Ishikawa (cell line): Measurements from ENCODE around the gene CIPC.

Experiments
- CEBPB ChIP-seq: IDR thresholded peaks from 2 replicates; pipeline ENCODE4 v1.6.1; 2012
- CREB1 ChIP-seq: IDR thresholded peaks from 2 replicates; pipeline ENCODE4 v1.6.1; 2012; ENCODE audit warnings: low read depth
- EGR1 ChIP-seq: IDR thresholded peaks from 2 replicates; pipeline ENCODE4 v1.6.1; 2012
- EP300 ChIP-seq: IDR thresholded peaks from 2 replicates; pipeline ENCODE4 v1.6.1; 2012; ENCODE audit warnings: borderline replicate concordance
- FOXM1 ChIP-seq: IDR thresholded peaks from 2 replicates; pipeline ENCODE4 v1.6.1; 2012; ENCODE audit warnings: low read depth, borderline replicate concordance
- MAX ChIP-seq: IDR thresholded peaks from 2 replicates; pipeline ENCODE4 v1.6.1; 2012
- NFIC ChIP-seq: IDR thresholded peaks from 2 replicates; pipeline ENCODE4 v1.6.1; 2012
- RAD21 ChIP-seq: IDR thresholded peaks from 2 replicates; pipeline ENCODE4 v1.6.1; 2012; ENCODE audit warnings: low read depth
- REST ChIP-seq: IDR thresholded peaks from 2 replicates; pipeline ENCODE4 v1.6.1; 2012; ENCODE audit warnings: low read depth, mild to moderate bottlenecking
- TAF1 ChIP-seq: IDR thresholded peaks from 2 replicates; pipeline ENCODE4 v1.6.1; 2012; ENCODE audit warnings: low read depth, mild to moderate bottlenecking
- TCF12 ChIP-seq: IDR thresholded peaks from 2 replicates; pipeline ENCODE4 v1.6.1; 2012; ENCODE audit warnings: low read depth
- TEAD4 ChIP-seq: IDR thresholded peaks from 2 replicates; pipeline ENCODE4 v1.6.1; 2012
- USF1 ChIP-seq: IDR thresholded peaks from 2 replicates; pipeline ENCODE4 v1.6.1; 2012
- YY1 ChIP-seq: IDR thresholded peaks from 2 replicates; pipeline ENCODE4 v1.6.1; 2012; ENCODE audit warnings: low read depth
- ZBTB7A ChIP-seq: IDR thresholded peaks from 2 replicates; pipeline ENCODE4 v1.6.1; 2012; ENCODE audit warnings: low read depth

CIPC gene

DNA sequence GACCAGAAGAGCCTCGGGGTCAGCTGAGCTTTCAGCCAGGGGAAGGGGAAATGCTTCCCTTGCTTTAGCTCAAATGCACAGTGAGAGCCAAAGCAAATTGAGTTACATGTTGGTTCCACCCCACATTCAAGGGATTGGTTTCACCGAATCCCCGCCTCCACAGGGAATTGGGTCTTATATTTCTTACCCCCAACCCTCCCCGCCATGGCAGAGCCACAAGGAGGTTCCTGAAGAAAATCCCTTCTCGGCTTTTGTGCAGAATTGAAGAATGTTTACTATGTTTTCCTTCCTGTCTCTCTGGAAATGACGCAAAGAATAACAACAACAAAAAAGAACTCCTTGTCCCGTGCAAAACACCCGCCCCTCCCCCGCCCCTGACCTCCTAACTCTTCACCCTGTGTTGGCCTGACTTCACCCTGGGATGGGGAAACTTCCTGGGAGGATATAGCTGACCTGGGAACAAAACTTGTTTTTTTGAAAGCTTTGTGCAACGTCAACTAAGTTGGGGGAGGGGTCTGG, 21.9 kb upstream of the CIPC start:
- no peak for TF ChIP-seq CEBPB
- no peak for TF ChIP-seq ZBTB7A
- no peak for TF ChIP-seq YY1
- TF ChIP-seq FOXM1, result no peak
- TF ChIP-seq NFIC, result no peak

GRCh38 chr14:77077040-77077439, 21.0 kb upstream of the CIPC start:
- no peak for TF ChIP-seq CEBPB
- TF ChIP-seq EP300, result no peak
- TF ChIP-seq TAF1, result no peak
- no peak for TF ChIP-seq TCF12
- TF ChIP-seq NFIC, result no peak
- TF ChIP-seq CREB1, result no peak
- no peak for TF ChIP-seq MAX
- no peak for TF ChIP-seq EGR1
- no peak for TF ChIP-seq YY1

GRCh38 chr14:77082356-77082755, 15.7 kb upstream of the CIPC start:
- no peak for TF ChIP-seq TAF1
- TF ChIP-seq MAX, result no peak
- TF ChIP-seq CEBPB, result no peak

GRCh38 chr14:77083082-77083481, 15.0 kb upstream of the CIPC start:
- TF ChIP-seq NFIC (no peak), CEBPB (no peak), TCF12 (no peak), EGR1 (no peak), ZBTB7A (no peak), EP300 (no peak), REST (no peak), RAD21 (no peak), YY1 (no peak), USF1 (no peak), MAX (no peak), FOXM1 (no peak), CREB1 (no peak), TAF1 (no peak), TEAD4 (no peak)

DNA sequence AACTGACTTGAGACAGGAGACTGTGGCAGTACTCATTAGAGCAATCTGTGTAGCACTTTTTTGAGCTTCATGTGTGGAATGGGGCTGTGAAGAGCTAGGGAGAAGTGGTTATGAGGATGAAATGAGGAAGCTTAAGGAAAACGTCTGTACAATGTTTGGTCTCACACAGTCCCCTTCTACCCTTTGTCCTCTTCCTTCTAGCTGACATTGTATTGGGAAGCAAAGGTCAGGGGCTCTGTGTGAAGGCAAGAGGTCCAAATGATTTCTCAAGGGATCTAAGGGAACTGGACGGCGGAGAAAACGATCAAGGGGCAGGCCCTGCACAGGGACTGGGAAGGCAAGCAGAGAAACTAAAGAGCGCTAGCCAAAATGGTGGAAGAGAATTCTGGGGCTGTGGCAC, 13.1 kb upstream of the CIPC start:
- TF ChIP-seq NFIC (no peak), ZBTB7A (no peak)

DNA sequence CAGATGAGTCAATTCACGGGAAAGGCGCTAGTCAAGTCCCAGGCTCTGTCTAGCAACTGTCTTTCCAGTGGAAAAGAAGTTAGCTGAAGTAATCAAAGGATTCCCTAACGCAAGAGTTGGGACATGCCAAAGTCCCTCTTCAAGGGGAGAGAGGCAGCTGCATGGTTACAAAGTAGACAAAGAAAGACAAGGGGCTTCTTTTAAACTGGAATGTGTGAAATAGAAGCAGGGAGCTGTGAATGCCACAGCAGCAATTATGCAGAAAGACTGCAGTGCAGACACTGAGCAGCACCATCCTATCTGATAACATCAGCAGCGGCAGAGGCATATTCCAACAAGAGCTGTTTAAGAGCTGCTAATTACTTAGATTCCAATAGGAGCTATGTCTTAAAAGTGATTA, 12.5 kb upstream of the CIPC start:
- no peak for TF ChIP-seq MAX
- no peak for TF ChIP-seq EP300
- TF ChIP-seq CREB1, result no peak
- TF ChIP-seq NFIC, result no peak
- TF ChIP-seq TCF12, result no peak
- no peak for TF ChIP-seq YY1
- no peak for TF ChIP-seq REST
- TF ChIP-seq FOXM1, result no peak

DNA sequence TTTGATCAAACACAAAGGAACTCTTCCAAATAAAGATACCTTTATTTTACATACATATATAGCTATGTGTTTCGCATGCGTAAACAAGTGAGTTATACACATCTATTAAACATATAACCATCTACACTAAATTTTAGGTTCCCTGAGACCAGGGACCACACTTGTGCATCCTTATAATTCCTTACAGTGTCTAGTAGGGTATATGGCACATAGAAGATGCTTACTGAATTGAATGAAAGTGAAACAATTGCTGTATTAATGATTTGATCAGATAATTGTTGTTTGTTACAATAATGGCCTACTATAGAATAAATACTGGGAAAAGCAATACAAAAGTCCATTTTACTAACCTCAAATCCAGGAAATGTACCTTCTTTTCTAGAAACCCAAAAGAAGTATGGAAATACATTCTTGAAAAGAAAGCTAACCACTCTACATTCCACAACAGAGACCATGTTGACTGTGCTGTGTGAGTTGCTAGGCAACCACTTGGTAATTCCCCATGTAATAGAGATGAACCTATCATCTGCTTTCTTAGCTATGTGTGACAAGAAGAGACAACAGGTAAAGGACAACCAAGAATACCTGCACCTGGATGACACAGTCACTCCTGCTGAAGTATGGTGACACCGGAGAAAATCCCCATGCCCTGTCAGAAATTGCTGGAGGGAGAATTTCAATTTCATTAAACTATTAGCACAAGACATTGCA, 11.9 kb upstream of the CIPC start:
- TF ChIP-seq CREB1 (no peak), TCF12 (no peak), TEAD4 (no peak), ZBTB7A (no peak)
